ENCODE data around the gene RBM33. TPM values are rescaled to one million over a fixed set of nuclear protein-coding genes. Genes with fewer than 3 reads are reported as not detected.

Gene RBM33
- total and polyA plus RNA-seq, 2 of the 8 experiments (the other 6 are each of a cell fraction or from before 2014, with no cell fraction given) = 16.5 to 64.6 TPM

GRCh38 chr7:155676052-155676451 lies 31.6 kb downstream of the RBM33 start (continued):
- TF ChIP-seq TCF12 (IDR thresholded peaks at IDR 0.05; ENCODE audit: low read depth, low read length) (no peak), ATF3 (IDR thresholded peaks at IDR 0.05; ENCODE audit: insufficient read depth, low read depth, low read length) (no peak), PHF8 (conservative IDR thresholded peaks at IDR 0.05; ENCODE audit: low read depth, low read length) (no peak)
